Left hindlimb (tissue), 1 donor: Measurements from ENCODE around the gene ADGRB3.
"Not testable (repeated sequence)": the region's sequence is repeated elsewhere in the genome, so short reads cannot be mapped to it uniquely, and the experiment has no call there.

Experiments used
- DNase-seq: peaks from one replicate; pipeline ENCODE4 v3.0.0-alpha.2; 2018

The ADGRB3 gene

GRCh38 chr6:68973066-68973465 lies 338.0 kb downstream of the ADGRB3 start:
- no peak for DNase-seq

- no peak for DNase-seq
Observed at GRCh38 chr6:68975064-68975463, 340.0 kb downstream of the ADGRB3 start.

GRCh38 chr6:68975816-68976215 lies 340.7 kb downstream of the ADGRB3 start:
- DNase-seq: no peak

- no peak for DNase-seq
Observed at GRCh38 chr6:68976260-68976659, 341.2 kb downstream of the ADGRB3 start.

GRCh38 chr6:68978411-68978810 lies 343.3 kb downstream of the ADGRB3 start:
- DNase-seq: no peak

GRCh38 chr6:68981668-68982067 lies 346.6 kb downstream of the ADGRB3 start:
- DNase-seq: not testable (repeated sequence)

- no peak for DNase-seq
Observed at GRCh38 chr6:68988698-68989097, 353.6 kb downstream of the ADGRB3 start.

GRCh38 chr6:68990317-68990716 lies 355.2 kb downstream of the ADGRB3 start:
- no peak for DNase-seq

GRCh38 chr6:68993911-68994310 lies 358.8 kb downstream of the ADGRB3 start:
- no peak for DNase-seq

GRCh38 chr6:68994521-68994920 lies 359.4 kb downstream of the ADGRB3 start:
- DNase-seq: no peak

- no peak for DNase-seq
Observed at GRCh38 chr6:69005199-69005598, 370.1 kb downstream of the ADGRB3 start.

- DNase-seq: no peak
Observed at GRCh38 chr6:69007781-69008180, 372.7 kb downstream of the ADGRB3 start.

- DNase-seq: no peak
Observed at GRCh38 chr6:69012211-69012610, 377.1 kb downstream of the ADGRB3 start.

GRCh38 chr6:69012876-69013275 lies 377.8 kb downstream of the ADGRB3 start:
- DNase-seq: no peak

- no peak for DNase-seq
Observed at GRCh38 chr6:69018906-69019305, 383.8 kb downstream of the ADGRB3 start.

GRCh38 chr6:69019832-69020231 lies 384.8 kb downstream of the ADGRB3 start:
- DNase-seq: no peak

GRCh38 chr6:69022993-69023392 lies 387.9 kb downstream of the ADGRB3 start:
- no peak for DNase-seq

- no peak for DNase-seq
Observed at GRCh38 chr6:69026243-69026642, 391.2 kb downstream of the ADGRB3 start.

- DNase-seq: no peak
Observed at GRCh38 chr6:69026715-69027114, 391.6 kb downstream of the ADGRB3 start.

GRCh38 chr6:69027861-69028260 lies 392.8 kb downstream of the ADGRB3 start:
- no peak for DNase-seq

GRCh38 chr6:69038841-69039240 lies 403.8 kb downstream of the ADGRB3 start:
- no peak for DNase-seq

GRCh38 chr6:69042297-69042696 lies 407.2 kb downstream of the ADGRB3 start:
- DNase-seq: no peak

- DNase-seq: no peak
Observed at GRCh38 chr6:69044534-69044933, 409.5 kb downstream of the ADGRB3 start.

GRCh38 chr6:69059413-69059812 lies 424.3 kb downstream of the ADGRB3 start:
- DNase-seq: no peak

GRCh38 chr6:69061066-69061465 lies 426.0 kb downstream of the ADGRB3 start:
- DNase-seq: no peak

GRCh38 chr6:69063401-69063800 lies 428.3 kb downstream of the ADGRB3 start:
- no peak for DNase-seq
